Measurements from ENCODE around the gene MYDGF. TPM values are rescaled to one million over a fixed set of nuclear protein-coding genes. Genes with fewer than 3 reads are reported as not detected.
A peak's percentile ranks its signal among the peaks of the same experiment; 100 is the strongest.

Gene MYDGF
- total RNA-seq, 1 experiment from 2014 or later, result 58.2 TPM

DNA sequence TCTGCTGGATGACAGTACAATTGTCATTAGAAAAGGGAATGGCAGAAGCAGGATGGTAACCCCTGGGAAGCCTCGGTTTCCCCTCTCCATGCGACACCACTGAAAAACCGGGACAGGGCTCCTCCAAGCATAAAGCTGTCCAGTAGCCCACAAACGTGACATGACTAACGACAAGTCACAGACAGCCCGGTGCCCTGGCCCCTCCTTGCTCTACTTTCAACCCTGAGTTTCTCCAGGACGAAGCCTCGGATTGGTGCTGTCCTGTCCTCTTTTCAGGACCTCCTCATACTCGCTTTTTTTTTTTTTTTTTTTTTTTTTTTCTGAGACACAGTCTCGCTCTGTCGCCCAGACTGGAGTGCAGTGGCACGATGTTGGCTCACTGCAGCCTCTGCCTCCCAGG is 37.2 kb upstream of the MYDGF start:
- Mint-ChIP-seq H3K27me3 (ENCODE audit: low read depth) (no peaks in the 10 kb centered on the region), H3K9me3 (no peaks in the 10 kb centered on the region), H3K4me3 (no peak overlapping the region), H3K27ac (no peak overlapping the region), H3K4me1 (no peaks in the 10 kb centered on the region), H3K36me3 (peaks cover 24% of the 10 kb centered on the region)
- no peak for DNase-seq (ENCODE audit: low spot score)
- TF ChIP-seq, protein P1, sequence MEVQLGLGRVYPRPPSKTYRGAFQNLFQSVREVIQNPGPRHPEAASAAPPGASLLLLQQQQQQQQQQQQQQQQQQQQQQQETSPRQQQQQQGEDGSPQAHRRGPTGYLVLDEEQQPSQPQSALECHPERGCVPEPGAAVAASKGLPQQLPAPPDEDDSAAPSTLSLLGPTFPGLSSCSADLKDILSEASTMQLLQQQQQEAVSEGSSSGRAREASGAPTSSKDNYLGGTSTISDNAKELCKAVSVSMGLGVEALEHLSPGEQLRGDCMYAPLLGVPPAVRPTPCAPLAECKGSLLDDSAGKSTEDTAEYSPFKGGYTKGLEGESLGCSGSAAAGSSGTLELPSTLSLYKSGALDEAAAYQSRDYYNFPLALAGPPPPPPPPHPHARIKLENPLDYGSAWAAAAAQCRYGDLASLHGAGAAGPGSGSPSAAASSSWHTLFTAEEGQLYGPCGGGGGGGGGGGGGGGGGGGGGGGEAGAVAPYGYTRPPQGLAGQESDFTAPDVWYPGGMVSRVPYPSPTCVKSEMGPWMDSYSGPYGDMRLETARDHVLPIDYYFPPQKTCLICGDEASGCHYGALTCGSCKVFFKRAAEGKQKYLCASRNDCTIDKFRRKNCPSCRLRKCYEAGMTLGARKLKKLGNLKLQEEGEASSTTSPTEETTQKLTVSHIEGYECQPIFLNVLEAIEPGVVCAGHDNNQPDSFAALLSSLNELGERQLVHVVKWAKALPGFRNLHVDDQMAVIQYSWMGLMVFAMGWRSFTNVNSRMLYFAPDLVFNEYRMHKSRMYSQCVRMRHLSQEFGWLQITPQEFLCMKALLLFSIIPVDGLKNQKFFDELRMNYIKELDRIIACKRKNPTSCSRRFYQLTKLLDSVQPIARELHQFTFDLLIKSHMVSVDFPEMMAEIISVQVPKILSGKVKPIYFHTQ (CRISPR knock-in tag; IDR thresholded peaks at IDR 0.05), result no peak
- no peak for TF ChIP-seq OVOL2 (CRISPR knock-in tag; IDR thresholded peaks at IDR 0.05; ENCODE audit: borderline replicate concordance)
- no peak for TF ChIP-seq CREM (CRISPR knock-in tag; IDR thresholded peaks at IDR 0.05)
- TF ChIP-seq ZNF232 (CRISPR knock-in tag; IDR thresholded peaks at IDR 0.05), result no peak
- TF ChIP-seq ZNF423 (CRISPR knock-in tag; IDR thresholded peaks at IDR 0.05), result no peak
- no peak for TF ChIP-seq TP53 (CRISPR knock-in tag; IDR thresholded peaks at IDR 0.05)
- no peak for TF ChIP-seq GTF2I (CRISPR knock-in tag; conservative IDR thresholded peaks at IDR 0.05)
- TF ChIP-seq EMX1 (CRISPR knock-in tag; IDR thresholded peaks at IDR 0.05), result no peak
- no peak for TF ChIP-seq GRHL2 (CRISPR knock-in tag; IDR thresholded peaks at IDR 0.05; ENCODE audit: insufficient replicate concordance, severe bottlenecking)
- TF ChIP-seq, protein P2, sequence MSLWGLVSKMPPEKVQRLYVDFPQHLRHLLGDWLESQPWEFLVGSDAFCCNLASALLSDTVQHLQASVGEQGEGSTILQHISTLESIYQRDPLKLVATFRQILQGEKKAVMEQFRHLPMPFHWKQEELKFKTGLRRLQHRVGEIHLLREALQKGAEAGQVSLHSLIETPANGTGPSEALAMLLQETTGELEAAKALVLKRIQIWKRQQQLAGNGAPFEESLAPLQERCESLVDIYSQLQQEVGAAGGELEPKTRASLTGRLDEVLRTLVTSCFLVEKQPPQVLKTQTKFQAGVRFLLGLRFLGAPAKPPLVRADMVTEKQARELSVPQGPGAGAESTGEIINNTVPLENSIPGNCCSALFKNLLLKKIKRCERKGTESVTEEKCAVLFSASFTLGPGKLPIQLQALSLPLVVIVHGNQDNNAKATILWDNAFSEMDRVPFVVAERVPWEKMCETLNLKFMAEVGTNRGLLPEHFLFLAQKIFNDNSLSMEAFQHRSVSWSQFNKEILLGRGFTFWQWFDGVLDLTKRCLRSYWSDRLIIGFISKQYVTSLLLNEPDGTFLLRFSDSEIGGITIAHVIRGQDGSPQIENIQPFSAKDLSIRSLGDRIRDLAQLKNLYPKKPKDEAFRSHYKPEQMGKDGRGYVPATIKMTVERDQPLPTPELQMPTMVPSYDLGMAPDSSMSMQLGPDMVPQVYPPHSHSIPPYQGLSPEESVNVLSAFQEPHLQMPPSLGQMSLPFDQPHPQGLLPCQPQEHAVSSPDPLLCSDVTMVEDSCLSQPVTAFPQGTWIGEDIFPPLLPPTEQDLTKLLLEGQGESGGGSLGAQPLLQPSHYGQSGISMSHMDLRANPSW (CRISPR knock-in tag; conservative IDR thresholded peaks at IDR 0.05; ENCODE audit: low read depth), result no peak
- TF ChIP-seq ZNF317 (CRISPR knock-in tag; IDR thresholded peaks at IDR 0.05; ENCODE audit: borderline replicate concordance, low read depth), result no peak
- CTCF ChIA-PET, result interaction anchor here (0.6 kb wide), 1 partner anchor 75 kb away, joined by 7 read pairs; no protein-coding TSS in a partner anchor
- no peak for ATAC-seq
- POLR2A ChIA-PET, result no interaction called here

DNA sequence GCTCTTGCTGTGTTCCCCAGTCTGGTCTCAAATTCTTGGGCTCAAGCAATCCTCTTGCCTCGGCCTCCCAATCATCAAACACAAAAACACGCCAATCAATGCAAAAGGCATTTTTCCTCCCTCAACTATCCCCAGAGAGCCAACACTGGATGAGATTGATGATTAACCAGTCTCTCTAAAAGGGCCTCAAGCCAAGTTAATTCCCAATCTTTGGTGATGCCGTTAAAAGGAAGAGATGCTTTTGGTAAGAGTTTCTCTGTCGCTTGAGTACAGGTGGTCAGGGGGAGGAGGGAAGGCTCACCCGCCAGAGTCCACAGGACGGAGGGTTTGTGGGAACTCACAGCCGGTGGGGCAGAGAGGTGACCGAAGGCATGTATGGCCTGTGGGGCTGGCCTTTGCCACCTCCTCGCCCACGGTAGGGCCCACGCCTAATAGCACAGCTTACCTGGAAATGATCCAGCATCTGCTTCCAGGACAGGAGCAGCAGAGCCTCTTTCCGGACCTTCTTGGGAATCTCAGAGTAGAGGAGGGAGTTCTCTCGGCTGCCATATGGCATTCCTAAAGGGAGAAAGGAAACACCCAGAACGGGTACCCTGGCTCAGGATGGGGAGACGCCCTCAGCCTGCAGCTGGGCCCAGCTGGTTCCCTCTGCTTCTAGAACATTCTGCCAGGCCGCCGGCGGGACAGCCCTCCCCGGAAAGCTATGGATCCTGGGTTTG is 35.4 kb upstream of the MYDGF start:
- POLR2A ChIA-PET, result no interaction called here
- TF ChIP-seq GABPB1 (CRISPR knock-in tag; IDR thresholded peaks at IDR 0.05) (peak; percentile 27; the same call in 1 of the 2 replicates), CREB1 (CRISPR knock-in tag; IDR thresholded peaks at IDR 0.05) (no peak), SMAD4 (CRISPR knock-in tag; IDR thresholded peaks at IDR 0.05) (no peak), NFATC4 (CRISPR knock-in tag; IDR thresholded peaks at IDR 0.05) (no peak), ZNF219 (CRISPR knock-in tag; IDR thresholded peaks at IDR 0.05; ENCODE audit: borderline replicate concordance) (no peak), FOXK1 (CRISPR knock-in tag; IDR thresholded peaks at IDR 0.05) (no peak), ETV6 (CRISPR knock-in tag; IDR thresholded peaks at IDR 0.05) (no peak)
- H3K27ac Mint-ChIP-seq, result no peak overlapping the region; the same call in 1 of the 2 replicates
- ATAC-seq (no peak), DNase-seq (ENCODE audit: low spot score) (no peak)
- peaks cover 26% of the 10 kb centered on the region for H3K36me3 Mint-ChIP-seq
- H3K9me3 Mint-ChIP-seq, result no peaks in the 10 kb centered on the region
- H3K4me1 Mint-ChIP-seq, result no peaks in the 10 kb centered on the region
- CTCF ChIA-PET, result no interaction called here
- no peak overlapping the region for H3K4me3 Mint-ChIP-seq
- H3K27me3 Mint-ChIP-seq (ENCODE audit: low read depth), result no peaks in the 10 kb centered on the region

DNA sequence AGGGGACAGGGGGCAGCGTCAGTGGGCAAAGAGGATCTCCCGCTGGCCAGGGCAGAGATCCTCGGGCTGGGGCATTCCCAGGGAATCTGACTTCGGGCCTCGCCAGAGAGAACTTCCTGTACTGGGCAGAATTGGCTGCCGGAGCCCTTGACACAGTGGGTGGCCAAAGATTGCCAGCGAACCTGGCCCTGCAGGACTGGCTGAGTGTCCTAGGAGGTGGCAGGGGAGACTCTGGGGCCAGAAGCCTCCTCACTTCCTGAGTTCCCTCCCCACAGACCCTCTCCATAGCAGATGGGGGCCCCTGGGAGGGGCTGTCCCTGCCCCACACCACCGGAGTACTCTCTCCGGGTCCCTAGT is 34.2 kb upstream of the MYDGF start:
- DNase-seq (ENCODE audit: low spot score) (no peak), ATAC-seq (no peak)
- Mint-ChIP-seq H3K36me3 (peaks cover 25% of the 10 kb centered on the region), H3K27ac (no peak overlapping the region), H3K4me1 (no peaks in the 10 kb centered on the region), H3K27me3 (ENCODE audit: low read depth) (no peaks in the 10 kb centered on the region), H3K4me3 (no peak overlapping the region), H3K9me3 (no peaks in the 10 kb centered on the region)
- ChIA-PET POLR2A (no interaction called here), CTCF (interaction anchor here (0.6 kb wide), 1 partner anchor 210 kb away, joined by 3 read pairs; no protein-coding TSS in a partner anchor)
- TF ChIP-seq OVOL2 (CRISPR knock-in tag; IDR thresholded peaks at IDR 0.05; ENCODE audit: borderline replicate concordance) (no peak), ESRRA (CRISPR knock-in tag; IDR thresholded peaks at IDR 0.05; ENCODE audit: borderline replicate concordance) (no peak), SMAD3 (CRISPR knock-in tag; IDR thresholded peaks at IDR 0.05; ENCODE audit: borderline replicate concordance) (no peak), NR1H2 (CRISPR knock-in tag; IDR thresholded peaks at IDR 0.05) (no peak), EMX1 (CRISPR knock-in tag; IDR thresholded peaks at IDR 0.05) (no peak), CREB1 (CRISPR knock-in tag; IDR thresholded peaks at IDR 0.05) (no peak)
- TF ChIP-seq, protein P3, sequence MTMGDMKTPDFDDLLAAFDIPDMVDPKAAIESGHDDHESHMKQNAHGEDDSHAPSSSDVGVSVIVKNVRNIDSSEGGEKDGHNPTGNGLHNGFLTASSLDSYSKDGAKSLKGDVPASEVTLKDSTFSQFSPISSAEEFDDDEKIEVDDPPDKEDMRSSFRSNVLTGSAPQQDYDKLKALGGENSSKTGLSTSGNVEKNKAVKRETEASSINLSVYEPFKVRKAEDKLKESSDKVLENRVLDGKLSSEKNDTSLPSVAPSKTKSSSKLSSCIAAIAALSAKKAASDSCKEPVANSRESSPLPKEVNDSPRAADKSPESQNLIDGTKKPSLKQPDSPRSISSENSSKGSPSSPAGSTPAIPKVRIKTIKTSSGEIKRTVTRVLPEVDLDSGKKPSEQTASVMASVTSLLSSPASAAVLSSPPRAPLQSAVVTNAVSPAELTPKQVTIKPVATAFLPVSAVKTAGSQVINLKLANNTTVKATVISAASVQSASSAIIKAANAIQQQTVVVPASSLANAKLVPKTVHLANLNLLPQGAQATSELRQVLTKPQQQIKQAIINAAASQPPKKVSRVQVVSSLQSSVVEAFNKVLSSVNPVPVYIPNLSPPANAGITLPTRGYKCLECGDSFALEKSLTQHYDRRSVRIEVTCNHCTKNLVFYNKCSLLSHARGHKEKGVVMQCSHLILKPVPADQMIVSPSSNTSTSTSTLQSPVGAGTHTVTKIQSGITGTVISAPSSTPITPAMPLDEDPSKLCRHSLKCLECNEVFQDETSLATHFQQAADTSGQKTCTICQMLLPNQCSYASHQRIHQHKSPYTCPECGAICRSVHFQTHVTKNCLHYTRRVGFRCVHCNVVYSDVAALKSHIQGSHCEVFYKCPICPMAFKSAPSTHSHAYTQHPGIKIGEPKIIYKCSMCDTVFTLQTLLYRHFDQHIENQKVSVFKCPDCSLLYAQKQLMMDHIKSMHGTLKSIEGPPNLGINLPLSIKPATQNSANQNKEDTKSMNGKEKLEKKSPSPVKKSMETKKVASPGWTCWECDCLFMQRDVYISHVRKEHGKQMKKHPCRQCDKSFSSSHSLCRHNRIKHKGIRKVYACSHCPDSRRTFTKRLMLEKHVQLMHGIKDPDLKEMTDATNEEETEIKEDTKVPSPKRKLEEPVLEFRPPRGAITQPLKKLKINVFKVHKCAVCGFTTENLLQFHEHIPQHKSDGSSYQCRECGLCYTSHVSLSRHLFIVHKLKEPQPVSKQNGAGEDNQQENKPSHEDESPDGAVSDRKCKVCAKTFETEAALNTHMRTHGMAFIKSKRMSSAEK (CRISPR knock-in tag; IDR thresholded peaks at IDR 0.05; ENCODE audit: borderline replicate concordance), result no peak
- TF ChIP-seq, protein P4, sequence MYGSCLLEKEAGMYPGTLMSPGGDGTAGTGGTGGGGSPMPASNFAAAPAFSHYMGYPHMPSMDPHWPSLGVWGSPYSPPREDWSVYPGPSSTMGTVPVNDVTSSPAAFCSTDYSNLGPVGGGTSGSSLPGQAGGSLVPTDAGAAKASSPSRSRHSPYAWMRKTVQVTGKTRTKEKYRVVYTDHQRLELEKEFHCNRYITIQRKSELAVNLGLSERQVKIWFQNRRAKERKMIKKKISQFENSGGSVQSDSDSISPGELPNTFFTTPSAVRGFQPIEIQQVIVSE (CRISPR knock-in tag; IDR thresholded peaks at IDR 0.05; ENCODE audit: borderline replicate concordance), result no peak

Measured in WTC11 (cell line).